Kasumi-1 (cell line): ENCODE data around the gene WNT7B.

Experiments
- DNase-seq, 2 experiments: peaks; one replicate each; lab custom pipeline; 2025; lab: John Stamatoyannopoulos, UW

WNT7B gene

GRCh38 chr22:45927059-45927458 lies 49.9 kb downstream of the WNT7B start:
- DNase-seq = no peak

DNA sequence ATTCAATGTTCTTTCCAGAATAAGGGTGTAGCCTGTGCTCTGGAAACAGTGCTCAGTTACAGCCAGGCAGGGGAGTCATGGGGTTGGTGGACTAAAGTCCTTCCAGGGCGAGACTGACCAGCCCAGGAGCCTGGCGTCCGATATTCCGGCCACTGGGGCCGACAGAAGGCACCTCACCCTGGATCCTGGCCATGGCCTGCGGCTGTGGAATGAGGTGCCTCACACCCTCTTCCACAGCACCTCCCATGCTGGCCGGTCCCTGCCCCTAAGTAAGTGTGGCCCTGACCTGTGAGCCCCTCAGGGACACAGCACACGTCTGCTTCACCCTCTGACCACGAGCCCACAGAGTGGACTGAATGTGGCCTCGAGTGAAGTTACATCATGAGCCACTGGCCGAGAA lies 50.5 kb downstream of the WNT7B start:
- DNase-seq = no peak

DNA sequence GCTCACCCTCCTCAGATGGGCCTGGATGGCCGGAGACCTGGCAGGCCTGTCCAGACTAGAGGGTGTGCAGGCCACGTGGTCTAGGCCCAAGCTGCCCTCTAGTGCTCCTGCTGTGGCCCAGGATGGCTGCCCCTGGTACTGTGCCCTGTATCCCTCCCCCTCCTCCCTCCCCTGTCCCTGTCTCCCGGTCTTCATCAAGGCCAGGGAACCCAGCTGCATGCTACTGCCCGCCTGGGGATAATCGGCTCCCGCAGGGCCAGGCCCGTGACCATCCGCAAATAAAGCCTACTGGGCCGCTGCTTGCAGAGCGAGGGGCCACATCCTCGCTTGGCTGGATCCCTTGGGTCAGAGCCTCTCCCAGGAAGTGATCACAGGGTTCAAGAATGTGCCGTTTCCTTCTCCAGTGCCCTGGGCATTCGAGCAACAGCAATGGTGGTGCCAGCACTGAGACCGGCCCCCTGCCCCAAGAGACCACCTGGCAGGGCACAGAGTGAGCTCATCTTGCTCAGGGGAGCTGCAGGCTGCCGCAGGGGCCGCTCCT lies 51.1 kb downstream of the WNT7B start:
- no peak for DNase-seq

- DNase-seq = no peak
Measured at GRCh38 chr22:45923835-45924234, 53.1 kb downstream of the WNT7B start.

DNA sequence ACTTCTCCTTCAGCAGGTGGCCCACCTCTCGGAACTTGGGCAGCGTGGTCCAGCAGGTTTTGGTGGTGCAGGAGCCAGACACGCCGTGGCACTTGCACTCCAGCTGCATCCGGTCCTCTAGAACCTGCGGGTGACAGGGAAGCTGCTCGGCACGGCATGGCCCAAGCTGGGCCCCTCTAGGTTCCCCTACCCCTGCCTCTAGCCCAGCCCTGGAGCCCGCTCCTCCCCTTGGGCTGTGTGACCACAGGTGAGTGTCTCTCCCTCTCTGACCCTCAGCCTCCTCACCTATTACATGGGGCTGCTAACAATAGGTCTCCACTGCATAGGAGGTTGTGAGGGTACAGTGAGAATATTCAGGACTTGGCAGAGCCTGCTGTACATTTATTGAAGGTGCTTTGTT lies 53.8 kb downstream of the WNT7B start:
- DNase-seq = no peak

- no peak for DNase-seq
Measured at GRCh38 chr22:45922661-45923060, 54.3 kb downstream of the WNT7B start.

DNA sequence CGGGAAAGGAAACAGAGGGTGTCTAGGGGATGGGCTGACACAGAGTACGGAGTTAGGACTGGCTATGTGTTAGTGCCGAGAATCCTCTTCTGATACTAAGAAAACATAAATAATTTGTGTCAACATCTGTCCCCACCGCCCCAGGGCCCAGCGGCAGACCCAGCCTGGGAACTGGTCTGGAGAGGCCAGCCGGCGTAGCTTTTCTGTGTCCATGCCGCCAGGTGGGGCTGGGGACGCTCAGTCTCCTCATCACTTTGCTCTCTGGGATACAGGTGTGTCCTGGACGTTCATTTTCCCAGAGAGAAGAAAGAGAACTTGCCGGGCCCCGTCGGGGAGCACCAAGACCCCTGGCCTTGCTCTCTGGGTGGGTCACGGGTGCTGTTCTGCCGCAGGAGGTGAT lies 54.7 kb downstream of the WNT7B start:
- DNase-seq = no peak

GRCh38 chr22:45919504-45920286 lies 57.3 kb downstream of the WNT7B start:
- no peak for DNase-seq

DNA sequence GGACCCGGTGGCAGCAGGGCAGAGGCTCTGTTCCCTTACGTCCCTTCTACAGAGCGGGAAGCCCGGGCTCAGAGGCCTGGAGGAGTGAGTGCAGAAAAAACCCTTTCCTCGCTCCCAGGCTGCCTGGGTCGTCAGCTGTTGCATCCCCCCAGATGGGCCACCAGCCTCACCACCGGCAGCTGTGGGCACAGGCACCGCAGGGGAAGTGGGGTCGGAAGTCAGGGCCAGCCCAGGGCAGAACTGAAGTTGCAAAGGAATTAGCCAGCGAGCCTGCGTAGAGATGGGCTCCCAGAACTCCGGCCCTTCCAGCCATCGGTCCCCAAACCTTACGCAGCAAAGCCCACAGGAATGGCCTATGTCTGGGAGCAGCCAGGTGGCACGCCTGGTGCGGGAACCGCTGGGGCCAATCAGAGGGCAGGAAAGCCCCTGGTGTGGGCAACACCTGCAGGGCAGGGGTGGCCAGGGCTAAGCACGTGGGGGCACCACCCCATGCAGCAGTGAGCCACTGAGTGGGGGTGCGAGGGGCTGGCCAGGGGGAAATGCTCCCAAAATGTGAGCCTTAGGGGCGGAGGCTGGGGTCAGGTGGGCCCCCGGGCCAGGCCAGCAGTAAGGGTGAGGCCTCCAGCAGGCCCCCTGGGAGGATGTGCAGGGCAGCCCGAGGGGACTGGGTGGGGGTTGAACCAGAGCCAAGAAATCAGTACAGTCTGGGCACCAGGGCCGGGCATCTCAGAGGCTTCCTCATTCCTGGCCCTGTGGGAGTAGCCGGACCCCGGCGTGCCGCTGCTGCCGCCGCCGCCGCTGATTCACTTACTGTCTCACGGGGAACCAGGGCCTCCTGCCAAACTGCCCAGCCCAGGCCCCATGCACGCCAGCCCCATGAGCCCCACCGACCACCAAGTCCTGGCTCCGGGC lies 58.2 kb downstream of the WNT7B start:
- peak; percentile 31 to 46 for DNase-seq

DNA sequence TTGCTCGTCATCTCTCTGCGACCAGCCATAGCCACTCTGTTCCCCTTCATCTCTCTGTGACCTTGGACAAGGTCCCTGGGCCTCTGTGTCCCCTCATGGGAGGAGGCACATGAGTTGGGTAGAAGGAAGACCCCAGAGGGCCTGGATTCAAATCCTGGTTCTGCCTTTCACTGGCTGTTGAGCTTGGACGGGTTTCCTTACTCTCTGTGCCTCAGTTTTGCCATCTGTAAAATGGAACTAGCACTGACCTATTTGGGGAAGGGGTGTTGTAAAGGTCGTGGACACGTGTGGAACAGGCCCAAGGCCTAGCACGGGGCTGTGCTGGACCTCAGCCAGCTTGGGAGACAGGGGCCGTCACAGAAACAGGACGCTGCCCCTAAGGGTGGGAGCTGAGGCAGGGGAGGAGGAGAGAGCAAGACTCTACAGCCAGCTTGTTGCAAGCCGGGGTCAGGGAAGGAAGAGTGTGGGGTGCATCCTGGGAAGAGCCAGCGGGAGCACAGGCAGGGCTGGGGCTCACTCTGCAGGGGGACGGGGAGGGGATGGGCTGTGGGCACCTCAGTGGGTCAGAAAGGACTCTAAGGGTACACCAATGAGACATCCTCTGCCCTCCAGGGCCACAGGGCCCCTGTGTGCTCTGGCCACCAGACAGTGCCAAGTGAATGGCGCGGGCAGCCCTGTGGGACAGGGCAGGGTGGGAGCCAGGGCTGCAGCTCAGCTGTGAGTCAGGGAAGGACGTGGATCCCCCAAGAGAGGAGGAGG lies 59.1 kb downstream of the WNT7B start:
- DNase-seq = no peak

GRCh38 chr22:45917146-45917545 lies 59.8 kb downstream of the WNT7B start:
- DNase-seq = no peak

DNA sequence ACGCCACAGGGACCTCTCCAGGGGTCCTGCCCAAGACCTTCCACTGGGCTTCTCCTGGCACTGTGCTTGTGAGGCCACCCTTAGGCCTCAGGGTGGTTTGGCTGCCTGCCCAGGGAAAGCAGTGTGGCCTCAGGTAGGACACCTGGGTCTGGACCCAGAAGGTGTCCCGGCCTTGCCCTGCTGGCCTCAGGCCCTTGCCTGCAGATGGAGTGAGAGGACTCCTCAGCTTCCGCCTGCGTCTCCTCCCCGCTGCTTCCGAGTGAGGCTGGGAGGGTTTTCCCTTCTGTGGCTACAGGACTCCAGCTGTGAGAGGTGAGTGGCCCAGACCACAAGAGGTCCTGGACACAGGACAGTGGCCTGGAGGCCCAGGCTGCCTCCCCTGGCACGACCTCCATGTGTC lies 60.4 kb downstream of the WNT7B start:
- DNase-seq = no peak

DNA sequence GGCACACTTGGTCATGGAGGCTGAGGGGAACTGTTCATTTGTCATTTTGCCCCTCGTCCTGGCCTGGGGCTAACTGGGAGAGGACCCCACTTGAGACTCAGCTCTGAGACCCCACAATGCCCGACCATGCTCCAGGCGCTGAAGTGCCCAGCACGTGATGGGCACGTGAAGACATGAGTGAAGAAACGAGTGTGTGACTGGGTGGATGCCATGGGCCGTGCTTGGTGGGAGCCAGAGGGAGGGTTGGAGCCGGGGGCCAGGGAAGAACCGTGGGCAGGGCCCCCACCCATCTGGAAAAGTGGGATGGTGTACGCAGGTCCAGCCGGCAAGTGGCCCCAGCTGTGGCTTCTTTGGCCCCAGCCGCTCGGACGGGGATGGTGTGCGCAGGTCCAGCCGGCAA lies 61.1 kb downstream of the WNT7B start:
- DNase-seq = no peak

DNA sequence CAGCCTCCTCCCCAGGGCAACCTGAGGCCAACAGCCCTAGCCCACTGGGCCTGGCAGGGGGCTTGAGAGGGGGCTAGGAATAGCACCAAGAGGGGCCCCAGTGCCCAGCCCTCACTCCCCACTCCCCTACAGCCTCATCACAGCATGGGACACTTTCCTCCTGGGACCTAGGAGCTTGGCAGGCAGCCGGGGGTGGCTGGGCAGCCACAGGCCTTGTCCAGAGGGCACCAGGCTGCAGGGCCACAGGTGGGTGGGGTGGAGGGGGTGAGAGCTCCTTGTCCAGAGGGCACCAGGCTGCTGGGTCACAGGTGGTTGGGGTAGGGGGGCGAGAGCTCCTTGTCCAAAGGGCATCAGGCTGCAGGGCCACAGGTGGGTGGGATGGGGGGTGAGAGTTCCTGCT lies 61.8 kb downstream of the WNT7B start:
- DNase-seq = no peak

GRCh38 chr22:45914309-45914708 lies 62.7 kb downstream of the WNT7B start:
- no peak for DNase-seq

DNA sequence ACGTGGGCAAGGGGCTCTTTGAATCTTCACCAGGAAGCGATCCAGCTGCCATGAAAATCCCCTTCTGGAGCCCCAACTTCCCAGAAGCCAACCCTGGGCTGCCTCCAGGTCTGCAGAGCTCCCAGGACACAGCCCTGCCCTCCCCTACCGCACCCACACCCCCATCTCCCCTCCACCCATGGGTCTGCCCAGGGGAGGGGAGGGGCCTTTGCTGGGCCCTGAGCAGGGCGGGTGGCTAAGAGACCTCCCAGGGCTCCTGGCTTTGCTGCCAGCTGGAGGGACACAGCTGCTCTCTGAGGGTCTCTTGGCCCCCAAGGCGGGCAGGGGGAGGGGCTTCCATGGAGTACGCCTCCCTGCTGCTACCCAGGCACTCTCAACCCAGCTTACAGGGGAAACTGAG lies 64.1 kb downstream of the WNT7B start:
- DNase-seq = no peak

DNA sequence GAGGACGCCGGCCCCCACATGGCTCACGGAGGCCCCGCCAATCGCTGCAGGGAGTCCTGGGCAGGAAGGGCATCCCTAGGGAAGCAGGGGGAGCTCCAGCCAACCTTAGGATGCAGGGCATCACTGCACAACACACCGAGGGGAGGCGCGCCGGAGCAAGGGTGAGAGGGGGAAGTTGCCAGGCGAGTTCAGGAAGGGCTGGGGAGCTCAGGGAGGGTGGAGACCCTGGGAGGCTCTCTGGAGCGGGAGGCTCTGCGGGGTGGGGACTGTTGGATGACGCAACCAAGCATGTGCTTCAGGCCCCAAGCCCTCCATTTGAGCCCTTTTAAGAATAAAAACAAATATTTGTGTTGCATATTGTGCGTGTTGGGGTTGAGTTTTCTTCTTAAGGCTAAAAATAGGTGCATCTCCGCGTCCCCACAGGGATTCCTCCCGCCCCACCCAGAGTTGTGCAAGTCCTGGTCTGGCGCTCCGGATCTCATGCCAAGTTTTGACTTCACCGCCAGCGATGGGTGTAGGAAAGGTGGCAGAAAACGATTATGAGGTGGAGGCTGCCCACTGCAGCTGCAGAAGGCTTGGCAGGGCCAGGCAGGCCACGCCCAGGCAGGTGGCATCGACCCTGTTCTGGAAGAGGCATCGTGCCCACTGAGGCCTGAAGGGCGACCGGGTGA lies 65.2 kb downstream of the WNT7B start:
- DNase-seq = peak in 1 of 2 experiments; percentile 24

- no peak for DNase-seq
Measured at GRCh38 chr22:45910928-45911467, 66.0 kb downstream of the WNT7B start.

GRCh38 chr22:45908961-45909360 lies 68.0 kb downstream of the WNT7B start:
- DNase-seq = no peak

DNA sequence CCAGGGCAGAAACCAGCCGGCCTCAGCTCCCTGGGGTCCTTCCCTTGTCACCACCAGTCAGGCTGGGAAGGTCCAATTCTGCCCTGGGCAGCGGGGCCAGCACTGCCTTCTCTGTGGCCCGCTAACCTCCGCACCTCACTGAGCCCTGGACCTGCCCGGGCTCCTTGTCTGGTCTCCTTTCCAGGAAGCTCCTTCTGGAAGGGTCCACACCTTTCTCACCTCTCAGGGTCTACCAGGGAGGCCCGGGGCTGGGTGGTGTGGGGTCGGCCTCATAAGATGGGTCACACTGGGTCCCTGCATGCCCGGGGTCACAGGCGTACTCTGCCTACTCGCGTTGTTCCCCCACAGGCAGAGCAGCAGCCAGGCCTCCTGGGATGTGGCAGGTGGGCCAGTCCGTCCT lies 69.0 kb downstream of the WNT7B start:
- no peak for DNase-seq

DNA sequence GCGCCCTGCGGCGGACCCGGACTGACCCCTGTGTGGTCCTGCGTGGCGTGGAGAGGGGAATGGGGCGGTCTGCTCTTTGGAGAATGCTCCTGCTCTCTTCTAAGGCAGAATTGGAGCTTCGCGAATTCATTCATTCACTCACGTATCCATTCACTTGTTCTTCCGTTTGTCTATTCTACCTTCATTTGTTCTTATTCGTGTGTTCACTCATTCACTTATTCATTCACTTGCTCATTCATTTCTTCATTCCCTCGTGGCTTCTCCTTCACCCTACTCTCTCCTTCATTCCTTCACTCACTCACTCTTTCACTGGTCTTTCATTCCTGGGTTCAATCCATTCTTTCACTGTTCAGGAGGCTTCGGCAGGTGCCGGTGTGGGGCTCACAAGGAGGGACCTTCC lies 69.6 kb downstream of the WNT7B start:
- DNase-seq = no peak
